DND-41 (cell line): Measurements from ENCODE around the gene MANSC4.
A peak's percentile ranks its signal among the peaks of the same experiment; 100 is the strongest.

Experiments used
- ATAC-seq: fragments of 200-7000 bp; cut with Tn5 transposase; 3 replicates; pipeline ENCODE4 v1.9.1; 2021; ENCODE audit warnings: low read depth; ENCODE audit not compliant: insufficient read depth
- DNase-seq: peaks from one replicate; pipeline ENCODE4 v3.0.0-alpha.2; 2020
- H2AFZ ChIP-seq: 2 replicates; pipeline ENCODE4 v1.6.0; 2012; ENCODE audit warnings: low read depth, low read length
- H3K27ac ChIP-seq: 2 replicates; pipeline ENCODE4 v1.5.1; 2012; ENCODE audit warnings: low read length, inconsistent platforms
- H3K27me3 ChIP-seq: fragments of 200-600 bp; sonication (generic); 2 replicates; pipeline ENCODE4 v1.6.0; 2012; ENCODE audit warnings: low read length, mild to moderate bottlenecking, inconsistent platforms; ENCODE audit not compliant: insufficient read depth, poor library complexity
- H3K36me3 ChIP-seq: 2 replicates; pipeline ENCODE4 v1.5.1; 2012; ENCODE audit warnings: low read length, inconsistent platforms; ENCODE audit not compliant: insufficient read depth
- H3K4me1 ChIP-seq: 2 replicates; pipeline ENCODE4 v1.5.1; 2012; ENCODE audit warnings: mild to moderate bottlenecking, low read length; ENCODE audit not compliant: insufficient read depth
- H3K4me2 ChIP-seq: 2 replicates; pipeline ENCODE4 v1.6.0; 2012; ENCODE audit warnings: mild to moderate bottlenecking, moderate library complexity, low read length, inconsistent platforms; ENCODE audit not compliant: insufficient read depth
- H3K4me3 ChIP-seq, 2 experiments: fragments of 200-600 bp in 1 of 2; shearing (Covaris generic) in 1 of 2; 2 replicates each; pipeline ENCODE4 v1.5.1; 2012 to 2016; ENCODE audit warnings: inconsistent platforms in 2 of 2, low read length in 2 of 2, mild to moderate bottlenecking in 2 of 2, low read depth in 1 of 2, moderate library complexity in 1 of 2
- H3K79me2 ChIP-seq: 2 replicates; pipeline ENCODE4 v1.6.0; 2012; ENCODE audit warnings: low read length, inconsistent platforms; ENCODE audit not compliant: insufficient read depth
- H3K9ac ChIP-seq: 2 replicates; pipeline ENCODE4 v1.6.0; 2012; ENCODE audit warnings: low read depth, mild to moderate bottlenecking, inconsistent platforms, low read length, moderate library complexity
- H3K9me3 ChIP-seq: 2 replicates; pipeline ENCODE4 v1.5.1; 2012; ENCODE audit warnings: low read length, moderate library complexity, mild to moderate bottlenecking, inconsistent platforms; ENCODE audit not compliant: insufficient read depth, severe bottlenecking
- H4K20me1 ChIP-seq: 2 replicates; pipeline ENCODE4 v1.6.0; 2012; ENCODE audit warnings: low read length; ENCODE audit not compliant: insufficient read depth
- EZH2 ChIP-seq: IDR thresholded peaks from 3 replicates; pipeline ENCODE4 v1.6.1; 2012; ENCODE audit warnings: borderline replicate concordance, low read depth, mild to moderate bottlenecking, moderate library complexity, low read length, inconsistent platforms; ENCODE audit not compliant: severe bottlenecking
- TF ChIP-seq, protein P1 (sequence below): IDR thresholded peaks from 2 replicates; pipeline ENCODE4 v1.5.1; 2012; ENCODE audit warnings: borderline replicate concordance, low read length, moderate library complexity, mild to moderate bottlenecking; ENCODE audit not compliant: poor library complexity, severe bottlenecking; ENCODE audit errors: extremely low read depth

The MANSC4 gene

DNA sequence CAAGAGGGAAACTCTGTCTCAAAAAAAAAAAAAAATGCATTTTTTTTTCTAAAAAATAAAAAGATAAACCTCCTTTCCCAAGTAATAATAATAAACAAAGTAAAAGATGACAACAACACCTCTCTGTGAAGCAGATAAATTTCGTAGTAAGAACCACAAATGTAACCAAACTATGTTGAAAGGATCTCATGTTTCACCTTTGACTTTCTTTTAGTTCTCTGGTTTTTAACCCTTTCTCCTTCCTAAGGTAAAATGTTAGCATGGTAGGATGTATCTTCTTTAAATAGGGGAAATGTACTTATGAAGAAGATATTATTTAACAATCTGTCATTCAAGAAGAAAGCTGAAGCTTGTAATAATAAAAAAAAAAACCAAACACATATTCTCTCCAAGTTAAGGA lies 1.8 kb downstream of the MANSC4 start:
- H2AFZ ChIP-seq: 0 out of 2 replicates have a peak overlapping the region, but pooled peaks have one; percentile 45
- peaks cover 22% of the 10 kb centered on the region for H3K36me3 ChIP-seq
- H3K27ac ChIP-seq: no peak overlapping the region
- H3K4me2 ChIP-seq: no peak overlapping the region
- H3K4me3 ChIP-seq: no peak overlapping the region
- H3K9me3 ChIP-seq: no peaks in the 10 kb centered on the region
- TF ChIP-seq, protein P1, sequence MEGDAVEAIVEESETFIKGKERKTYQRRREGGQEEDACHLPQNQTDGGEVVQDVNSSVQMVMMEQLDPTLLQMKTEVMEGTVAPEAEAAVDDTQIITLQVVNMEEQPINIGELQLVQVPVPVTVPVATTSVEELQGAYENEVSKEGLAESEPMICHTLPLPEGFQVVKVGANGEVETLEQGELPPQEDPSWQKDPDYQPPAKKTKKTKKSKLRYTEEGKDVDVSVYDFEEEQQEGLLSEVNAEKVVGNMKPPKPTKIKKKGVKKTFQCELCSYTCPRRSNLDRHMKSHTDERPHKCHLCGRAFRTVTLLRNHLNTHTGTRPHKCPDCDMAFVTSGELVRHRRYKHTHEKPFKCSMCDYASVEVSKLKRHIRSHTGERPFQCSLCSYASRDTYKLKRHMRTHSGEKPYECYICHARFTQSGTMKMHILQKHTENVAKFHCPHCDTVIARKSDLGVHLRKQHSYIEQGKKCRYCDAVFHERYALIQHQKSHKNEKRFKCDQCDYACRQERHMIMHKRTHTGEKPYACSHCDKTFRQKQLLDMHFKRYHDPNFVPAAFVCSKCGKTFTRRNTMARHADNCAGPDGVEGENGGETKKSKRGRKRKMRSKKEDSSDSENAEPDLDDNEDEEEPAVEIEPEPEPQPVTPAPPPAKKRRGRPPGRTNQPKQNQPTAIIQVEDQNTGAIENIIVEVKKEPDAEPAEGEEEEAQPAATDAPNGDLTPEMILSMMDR: no peak
- no peak for TF ChIP-seq EZH2
- ATAC-seq (no peak), DNase-seq (no peak)
- H3K27me3 ChIP-seq: no peaks in the 10 kb centered on the region
- H4K20me1 ChIP-seq: no peaks in the 10 kb centered on the region
- no peak overlapping the region for H3K9ac ChIP-seq
- H3K79me2 ChIP-seq: peaks cover 43% of the 10 kb centered on the region
- H3K4me1 ChIP-seq: peaks cover 37% of the 10 kb centered on the region

DNA sequence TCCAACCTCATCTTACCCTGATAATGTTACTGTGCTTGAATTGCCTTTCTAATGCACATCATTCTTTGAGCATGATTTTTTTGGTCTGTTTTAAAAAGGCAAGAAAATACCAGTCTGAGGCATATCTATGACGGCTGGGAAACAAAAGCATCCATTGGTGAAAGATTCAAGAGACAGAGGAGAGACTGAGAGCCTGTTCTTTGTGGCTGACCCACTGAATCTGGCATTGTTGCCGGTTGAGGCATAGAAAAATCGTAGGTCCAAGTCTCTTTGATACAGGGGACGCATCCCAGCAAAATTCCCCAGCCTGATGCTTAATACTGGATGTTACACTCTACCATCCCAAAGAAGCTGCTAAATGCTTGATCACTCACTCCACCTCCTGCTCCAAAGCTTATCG lies 2.9 kb downstream of the MANSC4 start:
- Histone ChIP-seq H2AFZ (no peak overlapping the region), H3K9me3 (no peaks in the 10 kb centered on the region), H3K79me2 (peaks cover 32% of the 10 kb centered on the region), H3K4me1 (peaks cover 26% of the 10 kb centered on the region), H3K9ac (no peak overlapping the region), H3K36me3 (peaks cover 16% of the 10 kb centered on the region), H4K20me1 (no peaks in the 10 kb centered on the region), H3K27ac (no peak overlapping the region), H3K4me3 (no peak overlapping the region), H3K27me3 (no peaks in the 10 kb centered on the region), H3K4me2 (no peak overlapping the region)
- no peak for DNase-seq
- no peak for ATAC-seq
- TF ChIP-seq, protein P1: no peak
- no peak for TF ChIP-seq EZH2

- ATAC-seq (no peak), DNase-seq (no peak)
- Histone ChIP-seq H3K4me3 (no peak overlapping the region), H3K4me1 (no peaks in the 10 kb centered on the region), H3K27me3 (no peaks in the 10 kb centered on the region), H3K4me2 (no peak overlapping the region), H3K79me2 (no peaks in the 10 kb centered on the region), H4K20me1 (no peaks in the 10 kb centered on the region), H3K9ac (no peak overlapping the region), H3K36me3 (no peaks in the 10 kb centered on the region), H3K9me3 (no peaks in the 10 kb centered on the region), H2AFZ (no peak overlapping the region), H3K27ac (no peak overlapping the region)
- TF ChIP-seq, protein P1: no peak
- TF ChIP-seq EZH2: no peak
Measured at GRCh38 chr12:27772328-27773049, 7.5 kb downstream of the MANSC4 start.
